ENCODE data around the gene ETV6. TPM values are rescaled to one million over a fixed set of nuclear protein-coding genes. Genes with fewer than 3 reads are reported as not detected.

ETV6 gene
- total RNA-seq, 2 experiments from 2014 or later: 28.5 to 30.2 TPM

- DNase-seq: peak in 3 of 14 experiments; percentile 27 to 43 (median 38)
- peaks cover 27% of the 10 kb centered on the region for H3K4me1 ChIP-seq (ENCODE audit: insufficient read depth, low read length)
These were observed 121.9 kb downstream of the ETV6 start for GRCh38 chr12:11771356-11771755.

DNA sequence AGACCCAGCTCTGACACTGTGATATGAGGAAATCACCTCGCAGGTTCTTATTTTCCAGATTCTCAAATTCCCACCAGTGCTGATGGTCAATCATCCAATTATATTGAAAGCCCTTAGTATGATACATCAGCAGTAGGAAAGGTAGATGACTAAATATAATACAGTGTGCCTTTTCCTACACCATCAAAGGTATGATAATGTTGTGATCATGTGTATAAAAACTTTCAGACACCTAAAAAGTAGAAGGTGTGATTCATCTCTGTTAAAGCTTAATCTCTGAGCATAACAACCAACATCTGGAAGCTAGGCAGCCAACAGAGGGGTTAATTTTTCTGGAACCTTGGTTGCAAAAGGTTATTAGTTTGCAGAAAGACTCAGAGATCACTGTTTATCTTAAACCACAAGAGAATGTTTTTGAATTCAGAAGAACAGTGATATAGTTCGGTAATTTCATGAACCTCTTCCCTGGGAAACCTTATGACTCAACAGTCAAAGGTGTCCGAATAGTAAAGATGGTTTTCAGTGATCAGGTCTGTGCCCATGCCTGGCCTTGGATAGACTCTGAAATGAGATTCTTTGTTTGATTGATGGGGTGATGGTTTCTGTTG is 122.5 kb downstream of the ETV6 start:
- H3K9me3 Mint-ChIP-seq: no peaks in the 10 kb centered on the region
- POLR2A ChIA-PET: interaction anchor here (0.8 to 1.0 kb wide), 2 partner anchors 13 to 27 kb away, joined by 3 read pairs; no protein-coding TSS in a partner anchor
- Histone ChIP-seq H3K36me3 (ENCODE audit: insufficient read depth, low read length) (no peaks in the 10 kb centered on the region), H3K4me1 (ENCODE audit: insufficient read depth, low read length) (peaks cover 21% of the 10 kb centered on the region), H3K9me3 (ENCODE audit: control insufficient read depth in 1 of 2, insufficient read depth in 1 of 2, low read length in 2 of 2) (no peaks in the 10 kb centered on the region), H3K4me3 (ENCODE audit: low read length) (no peak overlapping the region), H3K27me3 (ENCODE audit: control insufficient read depth in 1 of 2, insufficient read depth in 2 of 2, low read length in 2 of 2) (no peaks in the 10 kb centered on the region), H3K27ac (ENCODE audit: low read depth in 1 of 2, low read length in 2 of 2) (no peak overlapping the region)
- DNase-seq (no peak), ATAC-seq (ENCODE audit: poor library complexity) (peak; percentile 34)
- no peak for TF ChIP-seq CTCF (IDR thresholded peaks at IDR 0.05)
- no peaks in the 10 kb centered on the region for H3K27me3 Mint-ChIP-seq
- H3K27ac Mint-ChIP-seq: no peak overlapping the region
- intact Hi-C loops (cut with DNase I, micrococcal nuclease): loop anchor here in 1 of 2 experiments (5.0 kb wide), 1 partner anchor 120 kb away; no protein-coding TSS in a partner anchor
- H3K4me3 Mint-ChIP-seq: no peak overlapping the region
- H3K4me1 Mint-ChIP-seq (ENCODE audit: low read depth): peaks cover 74% of the 10 kb centered on the region
- CTCF ChIA-PET: interaction anchor here (1.1 kb wide), 1 partner anchor 261 kb away, joined by 5 read pairs; no protein-coding TSS in a partner anchor
- H3K36me3 Mint-ChIP-seq (ENCODE audit: low read depth): peaks cover 17% of the 10 kb centered on the region

More at GRCh38 chr12:11771356-11771755, 121.9 kb downstream of the ETV6 start:
- peak; percentile 45 for ATAC-seq (ENCODE audit: poor library complexity)
- no peak overlapping the region for H3K4me3 Mint-ChIP-seq
- H3K36me3 ChIP-seq (ENCODE audit: insufficient read depth, low read length): no peaks in the 10 kb centered on the region
- peak overlapping the region; percentile 35 for H3K27ac Mint-ChIP-seq
- no peaks in the 10 kb centered on the region for H3K27me3 ChIP-seq (ENCODE audit: control insufficient read depth in 1 of 2, insufficient read depth in 2 of 2, low read length in 2 of 2)
- CTCF ChIA-PET: interaction anchor here (1.1 kb wide), 1 partner anchor 262 kb away, joined by 5 read pairs; no protein-coding TSS in a partner anchor
- H3K9me3 ChIP-seq (ENCODE audit: control insufficient read depth in 1 of 2, insufficient read depth in 1 of 2, low read length in 2 of 2): no peaks in the 10 kb centered on the region
- no peaks in the 10 kb centered on the region for H3K27me3 Mint-ChIP-seq
- no peak for TF ChIP-seq CTCF (IDR thresholded peaks at IDR 0.05)
- H3K9me3 Mint-ChIP-seq: no peaks in the 10 kb centered on the region
- H3K27ac ChIP-seq (ENCODE audit: low read depth in 1 of 2, low read length in 2 of 2): no peak overlapping the region
- intact Hi-C loops (cut with DNase I, micrococcal nuclease): loop anchor here in 1 of 2 experiments (5.0 kb wide), 1 partner anchor 119 kb away; no protein-coding TSS in a partner anchor
- POLR2A ChIA-PET: interaction anchor here (0.8 kb wide), 1 partner anchor 13 kb away, joined by 3 read pairs; no protein-coding TSS in a partner anchor
- peaks cover 17% of the 10 kb centered on the region for H3K36me3 Mint-ChIP-seq (ENCODE audit: low read depth)
- H3K4me3 ChIP-seq (ENCODE audit: low read length): no peak overlapping the region
- H3K4me1 Mint-ChIP-seq (ENCODE audit: low read depth): peaks cover 81% of the 10 kb centered on the region

DNA sequence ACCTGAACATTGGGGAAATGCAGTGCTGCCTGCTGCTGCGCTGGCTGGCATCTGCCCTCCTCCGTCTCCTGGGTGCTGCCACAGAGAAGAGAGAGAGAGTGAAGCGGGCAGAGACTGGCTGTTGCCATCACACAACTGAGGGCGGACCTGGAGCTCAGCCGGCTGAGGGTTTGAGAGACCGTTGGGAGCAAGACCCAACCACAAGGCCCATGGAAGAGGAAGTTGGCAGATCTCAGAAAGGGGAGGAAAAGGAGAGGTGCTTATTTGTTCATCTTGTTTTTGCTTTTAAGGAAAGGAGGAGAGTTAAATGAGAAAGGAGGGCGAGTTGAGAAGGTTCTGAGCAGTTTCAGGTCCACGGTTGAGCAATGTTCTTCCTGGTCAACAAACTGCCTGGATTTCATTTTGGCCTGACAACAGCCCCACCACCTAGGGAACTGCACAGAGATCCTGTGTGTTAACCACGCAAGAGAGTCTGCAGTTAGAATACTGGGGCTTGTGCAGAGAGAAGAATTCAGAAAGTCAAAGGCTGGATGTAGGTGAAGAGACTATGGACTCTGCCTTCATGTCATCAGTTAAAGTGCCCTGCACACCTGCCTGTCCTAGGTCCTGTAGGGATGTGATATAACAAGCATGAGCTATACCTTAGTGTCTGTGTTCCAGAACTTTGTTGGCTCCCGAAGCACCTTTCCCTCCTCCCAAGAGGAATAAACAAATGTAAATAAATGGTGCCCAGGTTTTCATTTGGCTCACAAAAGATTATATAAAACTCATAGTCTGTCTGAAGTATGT is 124.6 kb downstream of the ETV6 start:
- Mint-ChIP-seq H3K27ac (peak overlapping the region; percentile 2), H3K27me3 (no peaks in the 10 kb centered on the region), H3K4me3 (peak overlapping the region; percentile 26), H3K36me3 (ENCODE audit: low read depth) (peaks cover 17% of the 10 kb centered on the region), H3K4me1 (ENCODE audit: low read depth) (peaks cover 57% of the 10 kb centered on the region), H3K9me3 (no peaks in the 10 kb centered on the region)
- ATAC-seq (ENCODE audit: poor library complexity) (no peak), DNase-seq (peak in 2 of 14 experiments; percentile 23 to 34)
- POLR2A ChIA-PET: no interaction called here
- intact Hi-C loops (cut with DNase I, micrococcal nuclease): loop anchor here in 1 of 2 experiments (5.0 kb wide), 1 partner anchor 122 kb away; no protein-coding TSS in a partner anchor
- Histone ChIP-seq H3K27me3 (ENCODE audit: control insufficient read depth in 1 of 2, insufficient read depth in 2 of 2, low read length in 2 of 2) (no peaks in the 10 kb centered on the region), H3K9me3 (ENCODE audit: control insufficient read depth in 1 of 2, insufficient read depth in 1 of 2, low read length in 2 of 2) (no peaks in the 10 kb centered on the region), H3K36me3 (ENCODE audit: insufficient read depth, low read length) (peaks cover 5% of the 10 kb centered on the region), H3K4me1 (ENCODE audit: insufficient read depth, low read length) (peaks cover 27% of the 10 kb centered on the region), H3K27ac (ENCODE audit: low read depth in 1 of 2, low read length in 2 of 2) (no peak overlapping the region), H3K4me3 (ENCODE audit: low read length) (no peak overlapping the region)
- TF ChIP-seq CTCF (IDR thresholded peaks at IDR 0.05): no peak
- CTCF ChIA-PET: no interaction called here
